GM10266 (cell line): ENCODE results near the gene HRAS.

Experiments used
- DNase-seq: peaks from one replicate; pipeline ENCODE4 v3.0.0; 2012; ENCODE audit errors: extremely low spot score
- CTCF ChIP-seq: IDR thresholded peaks from 2 replicates; pipeline ENCODE4 v1.5.1; 2012; ENCODE audit warnings: mild to moderate bottlenecking, low read depth; ENCODE audit not compliant: control insufficient read depth, insufficient read depth; ENCODE audit errors: missing control alignments

The HRAS gene

GRCh38 chr11:488992-489391 lies 46.4 kb downstream of the HRAS start:
- TF ChIP-seq CTCF = no peak
- DNase-seq = no peak

- no peak for DNase-seq
- no peak for TF ChIP-seq CTCF
Observed at GRCh38 chr11:488579-488978, 46.8 kb downstream of the HRAS start.

- no peak for DNase-seq
- no peak for TF ChIP-seq CTCF
Observed at GRCh38 chr11:488062-488461, 47.3 kb downstream of the HRAS start.

GRCh38 chr11:487571-488021 lies 47.8 kb downstream of the HRAS start:
- DNase-seq = no peak
- TF ChIP-seq CTCF = no peak

- no peak for TF ChIP-seq CTCF
- no peak for DNase-seq
Observed at GRCh38 chr11:486189-486588, 49.2 kb downstream of the HRAS start.

GRCh38 chr11:484616-485015 lies 50.8 kb downstream of the HRAS start:
- TF ChIP-seq CTCF = no peak
- no peak for DNase-seq
